22Rv1 (cell line): ENCODE results near the gene CAMK2G.

Experiments
- CTCF ChIP-seq: fragments of 450-650 bp; IDR thresholded peaks from 2 replicates; pipeline ENCODE4 v1.5.1; 2017; ENCODE audit warnings: mild to moderate bottlenecking
- ZFX ChIP-seq: fragments of 450-650 bp; IDR thresholded peaks from 2 replicates; pipeline ENCODE4 v1.6.1; 2017; ENCODE audit warnings: antibody characterized with exemption, borderline replicate concordance

GRCh38 chr10:73917566-73918305 lies 43.4 kb upstream of the CAMK2G start:
- TF ChIP-seq CTCF (no peak), ZFX (no peak)
